ENCODE results near the gene OGN. TPM values are rescaled to one million over a fixed set of nuclear protein-coding genes. Genes with fewer than 3 reads are reported as not detected.

OGN gene
- total RNA-seq, 1 experiment from 2014 or later, result not detected

GRCh38 chr9:92402826-92403745 is 1.3 kb downstream of the OGN start:
- DNase-seq, result no peak
- Histone ChIP-seq H3K4ac (ENCODE audit: low read depth, low read length) (no peak overlapping the region), H4K20me1 (ENCODE audit: control insufficient read depth, insufficient read depth, insufficient read length) (no peaks in the 10 kb centered on the region), H3K56ac (ENCODE audit: insufficient read length, low read depth, low read length) (no peak overlapping the region), H3K9ac (ENCODE audit: extremely low read depth, insufficient read length, low read length) (no peak overlapping the region), H3K9me3 (ENCODE audit: control insufficient read depth, low read depth, low read length) (no peaks in the 10 kb centered on the region), H3K18ac (ENCODE audit: insufficient read length, low read depth, low read length) (no peak overlapping the region), H2AFZ (ENCODE audit: low read length) (no peak overlapping the region), H3K23ac (ENCODE audit: insufficient read length, low read depth, low read length) (no peak overlapping the region), H4K91ac (ENCODE audit: insufficient read length, low read depth, low read length) (no peak overlapping the region), H2BK15ac (ENCODE audit: low read depth, low read length) (no peak overlapping the region), H3K27me3 (ENCODE audit: insufficient read depth, low read length) (no peaks in the 10 kb centered on the region), H3K4me1 (ENCODE audit: insufficient read depth, low read length) (no peaks in the 10 kb centered on the region), H3K14ac (ENCODE audit: insufficient read depth, low read length) (no peak overlapping the region), H4K5ac (ENCODE audit: insufficient read length, low read depth, low read length) (no peak overlapping the region), H3K4me2 (ENCODE audit: insufficient read depth, insufficient read length, low read length) (no peak overlapping the region), H3K27ac (ENCODE audit: insufficient read length, low read depth, low read length) (no peak overlapping the region), H3T11ph (ENCODE audit: low read length) (no peak overlapping the region), H3K79me2 (ENCODE audit: insufficient read depth, low read length) (no peaks in the 10 kb centered on the region), H2AK5ac (ENCODE audit: insufficient read length, low read length) (no peak overlapping the region), H3K79me1 (ENCODE audit: insufficient read depth, low read depth, low read length, poor library complexity, severe bottlenecking) (no peaks in the 10 kb centered on the region), H2BK5ac (ENCODE audit: insufficient read length, low read length) (no peak overlapping the region), H3K23me2 (ENCODE audit: insufficient read length, low read depth, low read length, poor library complexity, severe bottlenecking) (no peaks in the 10 kb centered on the region), H4K8ac (replicated peaks; ENCODE audit: insufficient read length, low read depth, low read length) (no peak overlapping the region), H2BK12ac (ENCODE audit: insufficient read length, low read depth, low read length) (no peak overlapping the region), H2BK20ac (ENCODE audit: low read depth, low read length, poor library complexity, severe bottlenecking) (no peak overlapping the region), H2BK120ac (ENCODE audit: low read depth, low read length, poor library complexity, severe bottlenecking) (no peak overlapping the region)
- 0 out of 5 replicates have a peak, but pooled peaks cover 0 to under 1% of the 10 kb centered on the region in 2 experiments for H3K9me3 Mint-ChIP-seq
- no peaks in the 10 kb centered on the region for H3K27me3 Mint-ChIP-seq (ENCODE audit: low read depth)
- WGBS (ENCODE audit: extremely low coverage, insufficient read length, low lambda C conversion rate), result no CpG with 5 or more reads among the region's 5 CpGs
- no peak overlapping the region for H3K27ac Mint-ChIP-seq
- H3K36me3 Mint-ChIP-seq (ENCODE audit: insufficient read depth in 1 of 3, low read depth in 3 of 3), result no peaks in the 10 kb centered on the region
- 0 out of 4 replicates have a peak, but pooled peaks cover 0 to 3% of the 10 kb centered on the region in 2 experiments for H3K4me1 Mint-ChIP-seq
- no peak for TF ChIP-seq CTCF (conservative IDR thresholded peaks at IDR 0.05)
- no peak overlapping the region for H3K4me3 Mint-ChIP-seq

Data from H9 (cell line).